ENCODE data around the gene MAPK1. TPM values are rescaled to one million over a fixed set of nuclear protein-coding genes. Genes with fewer than 3 reads are reported as not detected.

Gene MAPK1
- total RNA-seq, 2 experiments from 2014 or later, result 39.6 to 79.8 TPM

GRCh38 chr22:21741790-21742189, 125.7 kb downstream of the MAPK1 start:
- no peak overlapping the region for H3K27ac ChIP-seq (ENCODE audit: low read depth, low read length, poor library complexity, severe bottlenecking)
- H4K20me1 ChIP-seq (ENCODE audit: insufficient read depth, low read length), result no peaks in the 10 kb centered on the region
- CTCF ChIA-PET (ENCODE audit: unreplicated experiment), result no interaction called here
- no peaks in the 10 kb centered on the region for H3K36me3 ChIP-seq (ENCODE audit: insufficient read depth, low read length)
- intact Hi-C loops (cut with micrococcal nuclease; ENCODE audit: unreplicated experiment), result no loop called here
- no peak overlapping the region for H3K4me3 ChIP-seq (ENCODE audit: low read depth, low read length, poor library complexity, severe bottlenecking)
- no peak overlapping the region for H2AFZ ChIP-seq (ENCODE audit: low read length)
- BruUV-seq (replicated peaks), result no TSS peak
- H3K79me2 ChIP-seq (ENCODE audit: insufficient read depth, low read depth, low read length), result no peaks in the 10 kb centered on the region
- no peaks in the 10 kb centered on the region for H3K9me2 ChIP-seq (ENCODE audit: insufficient read depth, low read length)
- H3K4me1 ChIP-seq (ENCODE audit: insufficient read depth, low read length, poor library complexity, severe bottlenecking), result no peaks in the 10 kb centered on the region
- TF ChIP-seq EZH2phosphoT487 (IDR thresholded peaks at IDR 0.05; ENCODE audit: borderline replicate concordance, low read depth, low read length), result no peak
- TF ChIP-seq CTCF (conservative IDR thresholded peaks at IDR 0.05; ENCODE audit: low read length), result no peak
- no peak overlapping the region for H3K4me2 ChIP-seq (ENCODE audit: low read length)
- no peak for DNase-seq (ENCODE audit: low spot score)
- POLR2A ChIA-PET, result no interaction called here
- H3K9me3 ChIP-seq (ENCODE audit: low read length), result no peaks in the 10 kb centered on the region

DNA sequence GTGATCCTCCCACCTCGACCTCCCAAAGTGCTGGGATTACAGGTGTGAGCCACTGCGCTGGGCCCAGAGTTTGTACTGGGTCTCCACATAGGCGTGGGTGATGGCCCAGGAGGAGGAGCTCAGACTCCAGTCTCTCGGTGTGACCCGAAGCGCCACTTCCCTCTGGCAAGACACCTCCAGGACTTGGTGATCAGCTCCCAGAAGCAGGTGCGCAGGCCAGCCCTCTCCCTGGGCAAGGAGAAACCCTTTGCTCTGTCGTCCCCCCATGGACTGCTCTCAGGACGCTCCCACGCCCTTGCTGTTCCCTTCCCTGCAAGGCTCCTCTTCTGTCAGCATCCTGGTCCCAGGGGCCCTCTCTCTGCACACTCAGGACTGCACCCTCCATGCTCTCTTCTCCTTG, 126.4 kb downstream of the MAPK1 start:
- intact Hi-C loops (cut with micrococcal nuclease; ENCODE audit: unreplicated experiment), result no loop called here
- Histone ChIP-seq H3K9me3 (ENCODE audit: low read length) (no peaks in the 10 kb centered on the region), H3K36me3 (ENCODE audit: insufficient read depth, low read length) (no peaks in the 10 kb centered on the region), H3K9me2 (ENCODE audit: insufficient read depth, low read length) (no peaks in the 10 kb centered on the region), H2AFZ (ENCODE audit: low read length) (no peak overlapping the region), H4K20me1 (ENCODE audit: insufficient read depth, low read length) (no peaks in the 10 kb centered on the region), H3K4me1 (ENCODE audit: insufficient read depth, low read length, poor library complexity, severe bottlenecking) (peaks cover 3% of the 10 kb centered on the region), H3K27ac (ENCODE audit: low read depth, low read length, poor library complexity, severe bottlenecking) (no peak overlapping the region), H3K79me2 (ENCODE audit: insufficient read depth, low read depth, low read length) (no peaks in the 10 kb centered on the region), H3K4me2 (ENCODE audit: low read length) (no peak overlapping the region), H3K4me3 (ENCODE audit: low read depth, low read length, poor library complexity, severe bottlenecking) (no peak overlapping the region)
- no TSS peak for BruUV-seq (replicated peaks)
- CTCF ChIA-PET (ENCODE audit: unreplicated experiment), result no interaction called here
- POLR2A ChIA-PET, result interaction anchor here (0.6 kb wide), 1 partner anchor 72 kb away, joined by 3 read pairs; no protein-coding TSS in a partner anchor
- no peak for TF ChIP-seq EZH2phosphoT487 (IDR thresholded peaks at IDR 0.05; ENCODE audit: borderline replicate concordance, low read depth, low read length)
- TF ChIP-seq CTCF (conservative IDR thresholded peaks at IDR 0.05; ENCODE audit: low read length), result no peak
- no peak for DNase-seq (ENCODE audit: low spot score)

GRCh38 chr22:21739828-21740377, 127.5 kb downstream of the MAPK1 start:
- H3K9me3 ChIP-seq (ENCODE audit: low read length), result no peaks in the 10 kb centered on the region
- H3K79me2 ChIP-seq (ENCODE audit: insufficient read depth, low read depth, low read length), result no peaks in the 10 kb centered on the region
- no peaks in the 10 kb centered on the region for H3K9me2 ChIP-seq (ENCODE audit: insufficient read depth, low read length)
- H2AFZ ChIP-seq (ENCODE audit: low read length), result no peak overlapping the region
- BruUV-seq (replicated peaks), result no TSS peak
- H4K20me1 ChIP-seq (ENCODE audit: insufficient read depth, low read length), result no peaks in the 10 kb centered on the region
- no peak for DNase-seq (ENCODE audit: low spot score)
- no peak overlapping the region for H3K4me3 ChIP-seq (ENCODE audit: low read depth, low read length, poor library complexity, severe bottlenecking)
- POLR2A ChIA-PET, result no interaction called here
- intact Hi-C loops (cut with micrococcal nuclease; ENCODE audit: unreplicated experiment), result loop anchor here (5.0 to 10.0 kb wide), 2 partner anchors 197 to 765 kb away; partner anchors contain the start of gene ZNF280B
- H3K36me3 ChIP-seq (ENCODE audit: insufficient read depth, low read length), result no peaks in the 10 kb centered on the region
- TF ChIP-seq CTCF (conservative IDR thresholded peaks at IDR 0.05; ENCODE audit: low read length) (no peak), EZH2phosphoT487 (IDR thresholded peaks at IDR 0.05; ENCODE audit: borderline replicate concordance, low read depth, low read length) (no peak)
- CTCF ChIA-PET (ENCODE audit: unreplicated experiment), result no interaction called here
- no peak overlapping the region for H3K27ac ChIP-seq (ENCODE audit: low read depth, low read length, poor library complexity, severe bottlenecking)
- no peak overlapping the region for H3K4me2 ChIP-seq (ENCODE audit: low read length)
- peaks cover 4% of the 10 kb centered on the region for H3K4me1 ChIP-seq (ENCODE audit: insufficient read depth, low read length, poor library complexity, severe bottlenecking)
